HG03354 (cell line): ENCODE measurements around the gene PROK2.

Source experiments
- ATAC-seq: cut with Tn5 transposase; IDR thresholded peaks from one replicate; pipeline ENCODE4 v1.9.1; 2021; ENCODE audit warnings: mild to moderate bottlenecking; ENCODE audit not compliant: unreplicated experiment, poor library complexity, severe bottlenecking

Gene PROK2

DNA sequence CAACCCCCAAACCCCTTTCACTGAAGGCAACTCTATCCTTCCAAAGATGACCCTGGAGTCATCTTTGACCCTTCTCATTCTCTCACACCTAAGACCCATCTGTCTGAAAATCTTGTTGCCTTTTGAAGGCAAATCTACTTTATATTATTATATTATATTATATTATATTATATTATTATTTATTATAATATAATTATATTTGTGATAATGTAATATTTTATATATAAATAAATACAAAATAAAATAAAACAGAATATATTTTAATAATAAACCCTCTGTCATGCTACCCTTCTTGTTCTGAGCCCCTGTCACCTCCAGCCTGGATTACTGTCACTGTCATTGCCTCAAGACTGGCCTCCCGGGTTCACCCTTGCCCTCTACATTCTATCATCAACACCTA lies 5.0 kb upstream of the PROK2 start:
- ATAC-seq: no peak

GRCh38 chr3:71787851-71788405 lies 3.0 kb upstream of the PROK2 start:
- ATAC-seq: no peak

DNA sequence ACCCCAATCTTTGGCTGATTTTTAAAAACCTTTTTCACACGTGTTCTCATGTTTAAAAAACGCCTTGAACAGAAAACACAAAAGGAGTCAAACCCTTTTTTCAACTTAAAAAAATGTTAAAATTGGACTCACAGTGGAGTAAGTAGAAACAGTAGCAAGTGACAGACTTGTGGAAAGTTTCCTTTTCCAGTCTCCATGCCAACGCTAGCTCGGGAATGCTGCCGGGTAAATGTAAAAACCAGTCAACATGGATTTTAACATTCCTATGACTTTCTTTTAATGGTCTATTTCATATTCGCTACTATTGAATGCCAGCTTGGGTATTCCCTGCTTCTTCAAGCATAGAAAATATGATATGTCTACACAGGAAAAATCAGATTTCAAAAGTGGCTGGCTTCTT lies 1.6 kb upstream of the PROK2 start:
- no peak for ATAC-seq

- no peak for ATAC-seq
These were observed 1.2 kb upstream of the PROK2 start for GRCh38 chr3:71786217-71786549.

- no peak for ATAC-seq
These were observed 726 bp upstream of the PROK2 start for GRCh38 chr3:71785532-71786216.

DNA sequence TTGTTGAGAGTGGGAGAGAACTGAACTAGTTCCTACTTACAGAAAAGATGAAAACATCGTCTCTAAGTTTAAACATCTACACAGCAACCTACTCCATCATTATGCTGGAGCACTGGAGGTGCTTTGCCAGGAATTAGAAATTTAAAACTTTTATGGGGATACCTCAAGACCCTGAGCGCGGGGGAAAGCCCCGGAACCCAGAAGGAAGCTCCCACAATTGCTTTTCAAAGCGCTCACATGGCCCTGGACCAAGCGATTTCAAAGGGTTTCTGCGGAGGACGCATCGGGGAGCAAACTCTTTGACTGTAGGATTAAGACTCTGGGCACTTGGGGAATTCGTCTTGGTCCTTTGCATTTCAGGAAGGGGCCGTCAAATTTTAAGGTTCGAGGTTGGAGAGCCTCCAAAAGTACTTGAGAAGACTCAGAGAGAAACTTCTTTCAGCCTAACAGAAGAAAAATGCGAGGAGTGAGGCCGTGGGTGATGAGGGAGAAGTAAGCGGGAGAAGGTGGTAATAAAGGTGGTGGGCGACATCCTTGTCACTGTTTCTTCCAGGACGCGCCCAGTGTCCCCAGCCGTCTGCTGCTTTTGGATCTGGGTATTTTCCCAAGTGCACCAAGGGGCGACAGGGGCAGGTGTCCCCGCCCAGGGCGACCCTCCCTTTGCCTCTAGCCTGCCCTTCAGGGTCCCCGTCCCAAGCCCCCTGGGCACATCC lies 591 bp downstream of the PROK2 start:
- ATAC-seq: no peak

DNA sequence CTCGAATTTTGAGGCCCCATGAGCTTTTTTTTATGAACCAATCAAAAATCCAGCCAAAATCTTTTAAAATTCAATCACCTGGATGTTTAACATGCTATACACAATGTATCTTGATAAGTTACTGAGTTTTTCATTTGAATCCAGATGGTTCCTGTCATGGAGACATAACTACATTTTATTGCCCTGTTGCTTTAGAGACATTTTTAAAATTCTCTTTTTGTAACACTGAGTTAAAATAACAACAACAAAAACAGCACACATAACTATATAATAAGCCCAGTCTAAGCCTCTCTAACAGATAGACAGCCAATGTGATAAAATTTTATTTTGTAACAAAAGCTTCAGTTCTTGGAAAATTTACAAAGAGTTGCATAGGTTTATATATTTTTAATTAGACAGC lies 1.8 kb downstream of the PROK2 start:
- no peak for ATAC-seq

DNA sequence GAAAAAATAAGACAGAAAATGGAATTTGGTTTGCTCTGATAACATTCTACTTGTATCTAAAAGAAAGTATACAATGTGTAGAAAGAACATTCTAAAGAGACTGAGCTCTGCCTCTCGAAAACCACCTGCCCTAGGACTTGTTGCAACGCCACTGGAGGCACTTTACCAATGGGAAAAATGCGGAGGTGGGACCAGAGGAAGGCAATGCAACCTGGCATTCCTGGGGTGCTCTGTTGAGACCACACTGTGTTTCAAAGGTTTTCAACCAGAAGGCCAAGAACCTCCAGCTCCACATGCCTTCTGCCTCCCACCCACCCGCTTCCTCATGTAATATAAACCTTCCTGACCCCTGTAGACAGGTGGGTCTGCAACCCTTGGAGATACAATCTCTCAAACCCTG lies 4.5 kb downstream of the PROK2 start:
- ATAC-seq: no peak

GRCh38 chr3:71779674-71780377 lies 5.1 kb downstream of the PROK2 start:
- no peak for ATAC-seq

DNA sequence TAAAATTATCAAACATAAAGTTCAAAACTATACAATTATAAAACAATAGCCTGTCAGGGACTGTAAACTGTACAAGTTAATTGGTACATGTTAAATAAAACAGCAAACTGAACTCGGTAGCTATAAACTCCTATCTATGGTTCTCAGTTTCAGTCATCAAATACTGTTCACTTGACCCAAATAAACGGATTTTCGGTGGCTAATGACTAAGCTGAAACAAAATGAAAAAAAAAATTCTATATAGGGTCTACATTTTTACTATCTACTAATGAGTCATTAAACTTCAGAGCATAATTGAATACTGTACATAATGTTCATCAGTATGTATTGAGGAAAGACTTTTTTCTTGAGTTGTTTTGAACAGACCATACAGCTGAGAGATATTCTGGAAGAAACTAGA lies 6.6 kb downstream of the PROK2 start:
- no peak for ATAC-seq

- no peak for ATAC-seq
These were observed 8.4 kb downstream of the PROK2 start for GRCh38 chr3:71776538-71776937.

GRCh38 chr3:71771884-71772283 lies 13.1 kb downstream of the PROK2 start:
- no peak for ATAC-seq

DNA sequence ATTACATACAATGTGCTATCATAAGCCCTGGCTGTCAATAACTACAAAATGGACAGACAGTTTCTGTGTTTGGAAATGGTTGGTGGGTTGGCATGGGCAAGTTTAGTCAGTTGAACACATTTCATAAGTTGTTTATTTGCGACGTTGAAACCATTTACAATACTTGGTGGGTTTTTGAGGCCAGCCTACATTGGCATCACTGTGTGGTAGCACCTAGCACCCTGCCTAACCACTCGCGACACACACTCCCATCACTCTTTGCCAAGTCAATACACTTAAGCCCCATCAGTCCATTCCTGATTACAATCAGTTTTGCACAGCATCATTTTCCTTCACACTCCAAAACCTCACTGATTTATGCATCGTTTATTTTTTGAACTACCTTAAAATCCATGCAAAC lies 13.8 kb downstream of the PROK2 start:
- ATAC-seq: no peak

GRCh38 chr3:71763426-71763825 lies 21.5 kb downstream of the PROK2 start:
- no peak for ATAC-seq

DNA sequence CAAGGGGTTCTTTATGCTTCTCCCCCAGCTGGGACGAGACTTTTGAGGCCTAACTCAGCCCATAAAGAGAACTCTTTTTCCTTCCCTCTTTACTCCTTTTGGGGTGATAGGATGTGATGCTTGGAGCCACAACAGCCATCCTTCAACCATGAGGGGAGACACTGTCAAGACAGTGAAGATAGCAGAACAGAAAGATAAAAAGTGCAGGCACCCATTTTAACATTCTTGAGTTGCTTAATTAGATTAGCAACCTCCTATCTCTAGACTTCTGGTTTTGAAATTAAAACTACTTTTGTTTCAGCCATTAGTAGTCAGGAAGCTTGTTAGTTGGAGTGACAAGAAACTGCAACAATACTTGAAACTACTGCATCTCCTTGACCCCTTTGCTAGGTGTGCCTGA lies 24.8 kb downstream of the PROK2 start:
- no peak for ATAC-seq

DNA sequence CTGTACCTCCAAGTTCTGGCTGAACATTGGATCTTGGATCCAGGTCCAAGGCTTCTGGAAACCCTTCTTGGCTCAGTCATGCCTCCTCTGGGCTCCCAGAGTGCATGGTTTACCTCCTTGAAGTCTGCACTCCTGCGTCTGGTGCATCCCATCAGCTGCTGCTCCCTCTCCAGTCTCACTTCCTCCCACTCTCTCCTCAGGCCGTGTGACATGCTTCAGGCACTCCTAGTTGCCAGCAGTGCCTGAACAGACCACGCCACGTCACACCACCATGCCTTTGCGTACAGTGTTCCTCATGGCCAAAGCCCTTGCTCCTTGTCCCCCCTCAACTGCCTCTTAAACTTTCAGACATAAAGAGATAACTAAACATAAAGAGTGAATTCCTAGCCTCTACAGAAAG lies 25.5 kb downstream of the PROK2 start:
- ATAC-seq: no peak

DNA sequence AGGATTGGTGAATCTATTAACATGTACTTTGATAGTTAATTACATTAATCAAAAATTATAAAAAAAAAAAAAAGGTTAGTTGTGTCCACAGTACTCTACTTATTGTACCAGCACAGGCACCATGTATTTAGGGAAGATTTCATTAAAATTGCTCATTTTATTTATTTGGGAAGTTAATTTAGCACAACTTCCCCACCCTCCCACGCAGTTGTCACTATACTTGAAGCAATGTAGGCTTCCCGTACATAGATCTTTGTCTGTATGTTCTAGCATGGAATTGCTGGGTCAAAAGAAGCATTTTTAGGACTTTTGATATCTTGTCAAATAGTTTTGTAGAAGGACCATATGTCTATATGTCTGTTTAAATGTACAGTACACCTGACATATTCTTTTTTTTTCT lies 26.9 kb downstream of the PROK2 start:
- no peak for ATAC-seq

- ATAC-seq: no peak
These were observed 30.2 kb downstream of the PROK2 start for GRCh38 chr3:71754610-71755253.

GRCh38 chr3:71753701-71754609 lies 31.0 kb downstream of the PROK2 start, which contains the start of gene GPR27:
Gene GPR27, plus strand, starts transcription at chr3:71753855. Its CDS starts 195 bp downstream, at chr3:71754050.
- no peak for ATAC-seq
